Femur (tissue), 1 donor: ENCODE results near the gene ULK4.
"Not testable (repeated sequence)": the region's sequence is repeated elsewhere in the genome, so short reads cannot be mapped to it uniquely, and the experiment has no call there.

ENCODE experiments used
- DNase-seq: peaks from one replicate; pipeline ENCODE4 v3.0.0-alpha.2; 2017

Gene ULK4

GRCh38 chr3:41863024-41863423 is 98.9 kb downstream of the ULK4 start:
- DNase-seq = no peak

GRCh38 chr3:41860489-41860888 is 101.4 kb downstream of the ULK4 start:
- DNase-seq = not testable (repeated sequence)

- no peak for DNase-seq
These were observed 106.9 kb downstream of the ULK4 start for GRCh38 chr3:41854956-41855355.

GRCh38 chr3:41853540-41854196 is 108.2 kb downstream of the ULK4 start:
- no peak for DNase-seq

- no peak for DNase-seq
These were observed 112.9 kb downstream of the ULK4 start for GRCh38 chr3:41848753-41849574.

- DNase-seq = no peak
These were observed 114.2 kb downstream of the ULK4 start for GRCh38 chr3:41847679-41848078.

- no peak for DNase-seq
These were observed 115.1 kb downstream of the ULK4 start for GRCh38 chr3:41846850-41847249.

- no peak for DNase-seq
These were observed 116.1 kb downstream of the ULK4 start for GRCh38 chr3:41845826-41846225.

GRCh38 chr3:41844256-41844655 is 117.6 kb downstream of the ULK4 start:
- not testable (repeated sequence) for DNase-seq

- DNase-seq = not testable (repeated sequence)
These were observed 120.8 kb downstream of the ULK4 start for GRCh38 chr3:41840936-41841668.

GRCh38 chr3:41836360-41837134 is 125.4 kb downstream of the ULK4 start:
- no peak for DNase-seq

GRCh38 chr3:41833628-41834027 is 128.3 kb downstream of the ULK4 start:
- no peak for DNase-seq

- no peak for DNase-seq
These were observed 142.7 kb downstream of the ULK4 start for GRCh38 chr3:41819236-41819635.

GRCh38 chr3:41808618-41809017 is 153.3 kb downstream of the ULK4 start:
- DNase-seq = no peak

GRCh38 chr3:41808152-41808551 is 153.8 kb downstream of the ULK4 start:
- DNase-seq = peak; percentile 25

- DNase-seq = no peak
These were observed 166.9 kb downstream of the ULK4 start for GRCh38 chr3:41794748-41795589.

GRCh38 chr3:41792806-41793205 is 169.1 kb downstream of the ULK4 start:
- DNase-seq = no peak

- no peak for DNase-seq
These were observed 192.8 kb downstream of the ULK4 start for GRCh38 chr3:41769106-41769505.

- DNase-seq = no peak
These were observed 193.5 kb downstream of the ULK4 start for GRCh38 chr3:41768363-41768762.

GRCh38 chr3:41762867-41763266 is 199.0 kb downstream of the ULK4 start:
- DNase-seq = not testable (repeated sequence)

GRCh38 chr3:41753651-41754050 is 208.3 kb downstream of the ULK4 start:
- no peak for DNase-seq

- no peak for DNase-seq
These were observed 210.3 kb downstream of the ULK4 start for GRCh38 chr3:41751597-41751996.
